Measurements from ENCODE around the gene RXYLT1.

GRCh38 chr12:63838411-63838810, 58.7 kb downstream of the RXYLT1 start:
- TF ChIP-seq REST (IDR thresholded peaks at IDR 0.05; ENCODE audit: insufficient read depth in 1 of 2, low read depth in 2 of 2, low read length in 2 of 2) (no peak), SIN3A (IDR thresholded peaks at IDR 0.05; ENCODE audit: borderline replicate concordance, insufficient read depth, low read length) (no peak), TAF1 (IDR thresholded peaks at IDR 0.05; ENCODE audit: borderline replicate concordance, insufficient read depth, low read length) (no peak)

Data from PFSK-1 (cell line).